NT2/D1 (cell line): ENCODE results near the gene SLC46A2.

Experiments used
- YY1 ChIP-seq: IDR thresholded peaks from 2 replicates; pipeline ENCODE4 v1.6.1; 2011; ENCODE audit not compliant: insufficient read length, insufficient read depth
- ZNF274 ChIP-seq: IDR thresholded peaks from 2 replicates; pipeline ENCODE4 v1.6.1; 2011; ENCODE audit warnings: mild to moderate bottlenecking, low read depth, low read length

GRCh38 chr9:112891521-112891920 is 845 bp upstream of the SLC46A2 start:
- TF ChIP-seq YY1, result no peak
- TF ChIP-seq ZNF274, result no peak
